HL-60 (cell line): Measurements from ENCODE around the gene ADPRM.

Experiments
- DNase-seq, 2 experiments: peaks; one replicate each; pipeline ENCODE4 v3.0.0-alpha.2; 2010 to 2020; ENCODE audit warnings: low read depth in 1 of 2, low spot score in 1 of 2
- H3K27ac ChIP-seq: fragments of 250-450 bp; sonication (Bioruptor Pico); replicated peaks from 2 replicates; pipeline ENCODE4 v1.5.1; 2020; ENCODE audit warnings: mild to moderate bottlenecking, moderate library complexity
- H3K27me3 ChIP-seq: fragments of 250-450 bp; sonication (Bioruptor Pico); 2 replicates; pipeline ENCODE4 v1.5.1; 2021; ENCODE audit warnings: mild to moderate bottlenecking, moderate library complexity; ENCODE audit not compliant: insufficient read depth, poor library complexity, severe bottlenecking
- H3K4me3 ChIP-seq: replicated peaks from 2 replicates; pipeline ENCODE4 v1.5.1; 2011; ENCODE audit warnings: mild to moderate bottlenecking, control low read depth, low read length; ENCODE audit not compliant: insufficient read depth
- GABPA ChIP-seq: IDR thresholded peaks from 2 replicates; pipeline ENCODE4 v1.6.1; 2012; ENCODE audit warnings: low read depth
- POLR2AphosphoS5 ChIP-seq: IDR thresholded peaks from 2 replicates; pipeline ENCODE4 v1.6.1; 2012; ENCODE audit warnings: low read depth
- REST ChIP-seq: IDR thresholded peaks from 2 replicates; pipeline ENCODE4 v1.6.1; 2012; ENCODE audit warnings: low read depth; ENCODE audit not compliant: insufficient replicate concordance
- SPI1 ChIP-seq: IDR thresholded peaks from 2 replicates; pipeline ENCODE4 v1.6.1; 2012; ENCODE audit warnings: low read depth, mild to moderate bottlenecking, borderline replicate concordance
- TF ChIP-seq, protein P1 (sequence below): IDR thresholded peaks from one replicate; pipeline ENCODE4 v1.5.1; 2011; ENCODE audit warnings: low read length, control low read depth, inconsistent platforms; ENCODE audit not compliant: insufficient read depth

Gene ADPRM

DNA sequence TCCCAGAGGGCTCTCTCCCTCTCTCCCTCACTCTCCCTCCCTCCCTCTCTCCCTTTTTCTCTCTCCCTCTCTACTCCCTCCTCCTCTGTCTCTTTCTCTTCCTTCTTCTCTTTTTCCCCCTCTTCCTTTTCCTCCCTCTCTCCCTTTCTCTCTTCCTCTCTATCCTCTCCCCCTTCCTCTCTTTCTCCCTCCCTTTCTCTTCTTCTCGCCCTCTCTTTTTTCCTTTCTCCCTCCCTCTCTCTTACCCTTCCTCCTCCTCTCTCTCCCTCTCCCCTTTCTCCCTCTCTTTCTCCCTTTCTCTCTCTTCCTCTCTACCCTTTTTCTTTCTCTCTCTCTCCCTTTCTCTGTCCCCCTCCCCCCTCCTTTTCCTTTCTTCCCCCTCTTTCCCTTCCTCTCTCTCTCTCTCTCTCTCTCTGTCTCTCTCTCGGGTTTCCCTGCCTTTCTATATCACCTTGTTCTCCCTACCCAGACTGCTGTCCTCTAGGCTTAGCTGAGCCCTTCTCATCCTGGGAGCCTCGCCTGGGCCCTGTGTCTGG, 58.3 kb downstream of the ADPRM start:
- Histone ChIP-seq H3K27ac (no peak overlapping the region), H3K27me3 (no peaks in the 10 kb centered on the region), H3K4me3 (no peak overlapping the region)
- TF ChIP-seq SPI1 (no peak), REST (no peak), GABPA (no peak), POLR2AphosphoS5 (no peak)
- TF ChIP-seq, protein P1, sequence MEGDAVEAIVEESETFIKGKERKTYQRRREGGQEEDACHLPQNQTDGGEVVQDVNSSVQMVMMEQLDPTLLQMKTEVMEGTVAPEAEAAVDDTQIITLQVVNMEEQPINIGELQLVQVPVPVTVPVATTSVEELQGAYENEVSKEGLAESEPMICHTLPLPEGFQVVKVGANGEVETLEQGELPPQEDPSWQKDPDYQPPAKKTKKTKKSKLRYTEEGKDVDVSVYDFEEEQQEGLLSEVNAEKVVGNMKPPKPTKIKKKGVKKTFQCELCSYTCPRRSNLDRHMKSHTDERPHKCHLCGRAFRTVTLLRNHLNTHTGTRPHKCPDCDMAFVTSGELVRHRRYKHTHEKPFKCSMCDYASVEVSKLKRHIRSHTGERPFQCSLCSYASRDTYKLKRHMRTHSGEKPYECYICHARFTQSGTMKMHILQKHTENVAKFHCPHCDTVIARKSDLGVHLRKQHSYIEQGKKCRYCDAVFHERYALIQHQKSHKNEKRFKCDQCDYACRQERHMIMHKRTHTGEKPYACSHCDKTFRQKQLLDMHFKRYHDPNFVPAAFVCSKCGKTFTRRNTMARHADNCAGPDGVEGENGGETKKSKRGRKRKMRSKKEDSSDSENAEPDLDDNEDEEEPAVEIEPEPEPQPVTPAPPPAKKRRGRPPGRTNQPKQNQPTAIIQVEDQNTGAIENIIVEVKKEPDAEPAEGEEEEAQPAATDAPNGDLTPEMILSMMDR: no peak
- DNase-seq: no peak

DNA sequence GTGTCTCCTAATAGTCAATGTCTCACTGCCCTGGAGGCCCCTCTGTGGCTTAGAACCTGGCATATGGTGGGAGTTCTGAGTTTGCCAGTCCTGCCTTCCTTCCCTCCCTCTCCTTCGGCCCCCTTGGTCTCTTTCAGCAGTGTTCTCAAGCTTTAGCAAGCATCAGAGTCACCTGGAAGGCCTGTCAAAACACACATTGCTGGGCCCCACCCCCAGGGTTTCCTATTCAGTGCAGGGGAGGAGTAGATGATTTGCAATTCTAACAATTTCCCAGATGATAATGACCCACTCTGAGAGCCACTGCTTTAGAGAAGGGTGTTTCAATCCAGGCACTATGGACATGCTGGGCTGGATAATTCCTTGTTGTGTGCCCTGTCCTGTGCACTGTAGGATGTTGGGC, 58.8 kb downstream of the ADPRM start:
- Histone ChIP-seq H3K4me3 (no peak overlapping the region), H3K27ac (no peak overlapping the region), H3K27me3 (no peaks in the 10 kb centered on the region)
- TF ChIP-seq, protein P1: no peak
- no peak for TF ChIP-seq SPI1
- no peak for TF ChIP-seq GABPA
- no peak for TF ChIP-seq REST
- TF ChIP-seq POLR2AphosphoS5: no peak
- DNase-seq: no peak

GRCh38 chr17:10756619-10757018, 59.2 kb downstream of the ADPRM start:
- no peak overlapping the region for H3K4me3 ChIP-seq
- no peak for TF ChIP-seq REST
- TF ChIP-seq GABPA: no peak
- TF ChIP-seq, protein P1: no peak
- TF ChIP-seq SPI1: no peak
- TF ChIP-seq POLR2AphosphoS5: no peak

More at GRCh38 chr17:10756619-10757018, 59.2 kb downstream of the ADPRM start:
- no peak for DNase-seq
- Histone ChIP-seq H3K27me3 (no peaks in the 10 kb centered on the region), H3K27ac (no peak overlapping the region)
